WTC11 (cell line): ENCODE data around the gene PHOX2B. TPM values are rescaled to one million over a fixed set of nuclear protein-coding genes. Genes with fewer than 3 reads are reported as not detected.

Experiments used
- ATAC-seq: fragments of 200-7000 bp; cut with Tn5 transposase; 2 replicates; pipeline ENCODE4 v1.10.0; 2021; ENCODE audit warnings: mild to moderate bottlenecking, moderate library complexity
- CTCF ChIA-PET: fragments of 300-600 bp; sonication (Branson Sonifier 250); formaldehyde crosslinking; loops from one replicate; lab custom pipeline; 2021; ENCODE audit warnings: antibody characterized with exemption; lab: Charles Lee
- POLR2A ChIA-PET: fragments of 350-600 bp; sonication (Branson Sonifier 250); formaldehyde crosslinking; loops from one replicate; lab custom pipeline; 2021; ENCODE audit warnings: antibody characterized with exemption; lab: Charles Lee
- DNase-seq: peaks from one replicate; pipeline ENCODE4 v3.0.0; 2021; ENCODE audit warnings: low spot score
- H3K27ac Mint-ChIP-seq: 2 replicates; pipeline ENCODE4 v1.8.0; 2021; ENCODE audit warnings: mixed read lengths
- H3K27me3 Mint-ChIP-seq: 2 replicates; pipeline ENCODE4 v1.8.0; 2021; ENCODE audit warnings: low read depth, mild to moderate bottlenecking, moderate library complexity, mixed read lengths
- H3K36me3 Mint-ChIP-seq: 2 replicates; pipeline ENCODE4 v1.8.0; 2021; ENCODE audit warnings: mixed read lengths
- H3K4me1 Mint-ChIP-seq: 2 replicates; pipeline ENCODE4 v1.8.0; 2022; ENCODE audit warnings: mixed read lengths
- H3K4me3 Mint-ChIP-seq: 2 replicates; pipeline ENCODE4 v1.8.0; 2021; ENCODE audit warnings: mild to moderate bottlenecking, moderate library complexity, mixed read lengths
- H3K9me3 Mint-ChIP-seq: 2 replicates; pipeline ENCODE4 v1.8.0; 2021; ENCODE audit warnings: mixed read lengths
- AR ChIP-seq: fragments of 250-450 bp; sonication (Bioruptor Pico); IDR thresholded peaks from 2 replicates; pipeline ENCODE4 v1.9.0; 2021; ENCODE audit warnings: mild to moderate bottlenecking
- CBFB ChIP-seq: sonication (generic); formaldehyde crosslinking; IDR thresholded peaks from 2 replicates; pipeline ENCODE4 v1.8.1; 2022; ENCODE audit warnings: mild to moderate bottlenecking, low read depth, missing genetic modification reagents
- ERG ChIP-seq: fragments of 250-450 bp; sonication (Bioruptor Pico); IDR thresholded peaks from 2 replicates; pipeline ENCODE4 v1.8.0; 2021; ENCODE audit warnings: mild to moderate bottlenecking
- FOXK1 ChIP-seq: sonication (generic); formaldehyde crosslinking; IDR thresholded peaks from 2 replicates; pipeline ENCODE4 v1.8.0; 2022; ENCODE audit warnings: mild to moderate bottlenecking, moderate library complexity, missing genetic modification reagents
- GRHL2 ChIP-seq: fragments of 250-450 bp; sonication (Bioruptor Pico); IDR thresholded peaks from 2 replicates; pipeline ENCODE4 v1.8.0; 2022; ENCODE audit warnings: mild to moderate bottlenecking, moderate library complexity; ENCODE audit not compliant: insufficient replicate concordance, severe bottlenecking
- GTF2I ChIP-seq: fragments of 250-450 bp; sonication (Bioruptor Pico); conservative IDR thresholded peaks from 2 replicates; pipeline ENCODE4 v1.4.0; 2021; ENCODE audit warnings: mild to moderate bottlenecking
- HMGA2 ChIP-seq: fragments of 250-450 bp; sonication (Bioruptor Pico); IDR thresholded peaks from 2 replicates; pipeline ENCODE4 v1.4.0; 2021; ENCODE audit warnings: mild to moderate bottlenecking, moderate library complexity
- MYBL2 ChIP-seq: sonication (generic); formaldehyde crosslinking; IDR thresholded peaks from 2 replicates; pipeline ENCODE4 v1.8.1; 2023; ENCODE audit warnings: mild to moderate bottlenecking, moderate library complexity, missing genetic modification reagents
- NFE2L1 ChIP-seq: sonication (generic); formaldehyde crosslinking; IDR thresholded peaks from 2 replicates; pipeline ENCODE4 v1.8.1; 2023; ENCODE audit warnings: missing genetic modification reagents
- NR1H2 ChIP-seq: sonication (generic); formaldehyde crosslinking; IDR thresholded peaks from 2 replicates; pipeline ENCODE4 v1.9.0; 2021; ENCODE audit warnings: mild to moderate bottlenecking, moderate library complexity, missing genetic modification reagents
- NR2C2 ChIP-seq: sonication (generic); formaldehyde crosslinking; IDR thresholded peaks from 2 replicates; pipeline ENCODE4 v1.8.0; 2022; ENCODE audit warnings: mild to moderate bottlenecking, missing genetic modification reagents
- NR3C1 ChIP-seq: sonication (generic); formaldehyde crosslinking; conservative IDR thresholded peaks from 2 replicates; pipeline ENCODE4 v1.8.1; 2023; ENCODE audit warnings: low read depth, mild to moderate bottlenecking, missing genetic modification reagents
- OVOL2 ChIP-seq: fragments of 250-450 bp; sonication (Bioruptor Pico); IDR thresholded peaks from 2 replicates; pipeline ENCODE4 v1.9.0; 2021; ENCODE audit warnings: mild to moderate bottlenecking, borderline replicate concordance
- SMAD4 ChIP-seq: sonication (generic); formaldehyde crosslinking; IDR thresholded peaks from 2 replicates; pipeline ENCODE4 v1.8.0; 2022; ENCODE audit warnings: mild to moderate bottlenecking, missing genetic modification reagents
- SOX15 ChIP-seq: fragments of 250-450 bp; sonication (Bioruptor Pico); IDR thresholded peaks from 2 replicates; pipeline ENCODE4 v1.9.0; 2021; ENCODE audit warnings: mild to moderate bottlenecking
- ZBTB21 ChIP-seq: sonication (generic); formaldehyde crosslinking; IDR thresholded peaks from 2 replicates; pipeline ENCODE4 v1.8.1; 2023; ENCODE audit warnings: mild to moderate bottlenecking, missing genetic modification reagents, borderline replicate concordance
- total RNA-seq: library from RNA; stranded (reverse); gene quantifications from 3 replicates; pipeline ENCODE4 v1.2.3, GENCODE V29; 2021
- TF ChIP-seq, protein P1 (sequence below): fragments of 200-600 bp; IDR thresholded peaks from 2 replicates; pipeline ENCODE4 v1.8.0; 2022; ENCODE audit warnings: antibody characterized with exemption
- TF ChIP-seq, protein P2 (sequence below): fragments of 250-450 bp; sonication (Bioruptor Pico); IDR thresholded peaks from 2 replicates; pipeline ENCODE4 v1.9.0; 2021; ENCODE audit warnings: mild to moderate bottlenecking, borderline replicate concordance
- TF ChIP-seq, protein P3 (sequence below): sonication (generic); formaldehyde crosslinking; IDR thresholded peaks from 2 replicates; pipeline ENCODE4 v1.8.1; 2022; ENCODE audit warnings: missing genetic modification reagents, borderline replicate concordance
- TF ChIP-seq, protein P4 (sequence below): sonication (generic); formaldehyde crosslinking; IDR thresholded peaks from 2 replicates; pipeline ENCODE4 v1.8.1; 2022; ENCODE audit warnings: mild to moderate bottlenecking, missing genetic modification reagents, moderate library complexity, borderline replicate concordance

Gene PHOX2B
- total RNA-seq, 1 experiment from 2014 or later = not detected

DNA sequence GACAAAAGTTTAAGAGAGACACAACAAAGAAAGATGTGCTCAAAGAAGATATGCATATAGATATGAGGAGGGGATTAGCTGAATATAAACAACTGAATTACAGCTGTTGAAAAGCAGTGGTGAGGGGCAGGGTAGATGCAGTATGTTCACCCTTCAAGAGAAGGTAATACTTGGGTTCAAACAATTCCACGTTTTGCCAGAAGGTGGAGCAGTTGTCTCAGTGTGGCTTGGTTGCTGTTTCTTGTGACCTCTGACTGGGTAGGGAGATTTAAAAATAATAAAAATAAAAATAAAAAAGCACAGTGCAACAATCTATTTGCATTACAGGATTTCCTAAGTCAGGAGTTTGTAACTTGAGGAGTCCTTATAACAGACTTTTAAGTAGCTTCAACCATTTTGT is 23.3 kb downstream of the PHOX2B start:
- peaks cover 69% of the 10 kb centered on the region for H3K27me3 Mint-ChIP-seq
- no peaks in the 10 kb centered on the region for H3K4me1 Mint-ChIP-seq
- H3K4me3 Mint-ChIP-seq = no peak overlapping the region
- ChIA-PET POLR2A (no interaction called here), CTCF (interaction anchor here (0.8 to 1.2 kb wide), 2 partner anchors 8 to 71 kb away, joined by 3 to 4 read pairs; no protein-coding TSS in a partner anchor)
- H3K9me3 Mint-ChIP-seq = peaks cover 10% of the 10 kb centered on the region
- TF ChIP-seq SMAD4 (CRISPR knock-in tag) (no peak), NR2C2 (CRISPR knock-in tag) (no peak), NFE2L1 (CRISPR knock-in tag) (no peak)
- TF ChIP-seq, protein P1, sequence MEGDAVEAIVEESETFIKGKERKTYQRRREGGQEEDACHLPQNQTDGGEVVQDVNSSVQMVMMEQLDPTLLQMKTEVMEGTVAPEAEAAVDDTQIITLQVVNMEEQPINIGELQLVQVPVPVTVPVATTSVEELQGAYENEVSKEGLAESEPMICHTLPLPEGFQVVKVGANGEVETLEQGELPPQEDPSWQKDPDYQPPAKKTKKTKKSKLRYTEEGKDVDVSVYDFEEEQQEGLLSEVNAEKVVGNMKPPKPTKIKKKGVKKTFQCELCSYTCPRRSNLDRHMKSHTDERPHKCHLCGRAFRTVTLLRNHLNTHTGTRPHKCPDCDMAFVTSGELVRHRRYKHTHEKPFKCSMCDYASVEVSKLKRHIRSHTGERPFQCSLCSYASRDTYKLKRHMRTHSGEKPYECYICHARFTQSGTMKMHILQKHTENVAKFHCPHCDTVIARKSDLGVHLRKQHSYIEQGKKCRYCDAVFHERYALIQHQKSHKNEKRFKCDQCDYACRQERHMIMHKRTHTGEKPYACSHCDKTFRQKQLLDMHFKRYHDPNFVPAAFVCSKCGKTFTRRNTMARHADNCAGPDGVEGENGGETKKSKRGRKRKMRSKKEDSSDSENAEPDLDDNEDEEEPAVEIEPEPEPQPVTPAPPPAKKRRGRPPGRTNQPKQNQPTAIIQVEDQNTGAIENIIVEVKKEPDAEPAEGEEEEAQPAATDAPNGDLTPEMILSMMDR = peak; percentile 37
- TF ChIP-seq, protein P2, sequence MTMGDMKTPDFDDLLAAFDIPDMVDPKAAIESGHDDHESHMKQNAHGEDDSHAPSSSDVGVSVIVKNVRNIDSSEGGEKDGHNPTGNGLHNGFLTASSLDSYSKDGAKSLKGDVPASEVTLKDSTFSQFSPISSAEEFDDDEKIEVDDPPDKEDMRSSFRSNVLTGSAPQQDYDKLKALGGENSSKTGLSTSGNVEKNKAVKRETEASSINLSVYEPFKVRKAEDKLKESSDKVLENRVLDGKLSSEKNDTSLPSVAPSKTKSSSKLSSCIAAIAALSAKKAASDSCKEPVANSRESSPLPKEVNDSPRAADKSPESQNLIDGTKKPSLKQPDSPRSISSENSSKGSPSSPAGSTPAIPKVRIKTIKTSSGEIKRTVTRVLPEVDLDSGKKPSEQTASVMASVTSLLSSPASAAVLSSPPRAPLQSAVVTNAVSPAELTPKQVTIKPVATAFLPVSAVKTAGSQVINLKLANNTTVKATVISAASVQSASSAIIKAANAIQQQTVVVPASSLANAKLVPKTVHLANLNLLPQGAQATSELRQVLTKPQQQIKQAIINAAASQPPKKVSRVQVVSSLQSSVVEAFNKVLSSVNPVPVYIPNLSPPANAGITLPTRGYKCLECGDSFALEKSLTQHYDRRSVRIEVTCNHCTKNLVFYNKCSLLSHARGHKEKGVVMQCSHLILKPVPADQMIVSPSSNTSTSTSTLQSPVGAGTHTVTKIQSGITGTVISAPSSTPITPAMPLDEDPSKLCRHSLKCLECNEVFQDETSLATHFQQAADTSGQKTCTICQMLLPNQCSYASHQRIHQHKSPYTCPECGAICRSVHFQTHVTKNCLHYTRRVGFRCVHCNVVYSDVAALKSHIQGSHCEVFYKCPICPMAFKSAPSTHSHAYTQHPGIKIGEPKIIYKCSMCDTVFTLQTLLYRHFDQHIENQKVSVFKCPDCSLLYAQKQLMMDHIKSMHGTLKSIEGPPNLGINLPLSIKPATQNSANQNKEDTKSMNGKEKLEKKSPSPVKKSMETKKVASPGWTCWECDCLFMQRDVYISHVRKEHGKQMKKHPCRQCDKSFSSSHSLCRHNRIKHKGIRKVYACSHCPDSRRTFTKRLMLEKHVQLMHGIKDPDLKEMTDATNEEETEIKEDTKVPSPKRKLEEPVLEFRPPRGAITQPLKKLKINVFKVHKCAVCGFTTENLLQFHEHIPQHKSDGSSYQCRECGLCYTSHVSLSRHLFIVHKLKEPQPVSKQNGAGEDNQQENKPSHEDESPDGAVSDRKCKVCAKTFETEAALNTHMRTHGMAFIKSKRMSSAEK (CRISPR knock-in tag) = no peak
- ATAC-seq = 0 out of 2 replicates have a peak, but pooled peaks have one; percentile 18
- peaks cover 5% of the 10 kb centered on the region; the same call in 1 of the 2 replicates for H3K36me3 Mint-ChIP-seq
- no peak overlapping the region for H3K27ac Mint-ChIP-seq
- DNase-seq = peak; percentile 33

DNA sequence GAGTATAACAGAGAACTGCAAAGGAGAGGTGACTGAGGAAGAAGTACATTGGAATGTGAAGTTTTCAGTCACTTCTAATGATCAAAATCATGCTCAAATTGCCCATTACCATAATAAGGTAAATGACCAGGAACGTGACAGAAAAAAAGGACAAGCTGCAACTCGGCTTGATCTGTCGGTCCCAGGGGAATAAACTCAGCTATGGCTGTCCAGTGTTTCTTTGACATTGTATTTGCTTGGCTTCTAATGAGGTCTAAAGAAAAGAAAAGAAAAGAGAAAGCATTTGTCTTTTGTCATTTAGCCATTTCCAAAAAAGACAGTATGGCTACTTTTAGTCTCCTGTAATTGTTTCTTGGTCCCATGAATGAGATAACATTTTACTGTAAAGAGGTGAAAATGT is 25.2 kb downstream of the PHOX2B start:
- H3K36me3 Mint-ChIP-seq = peaks cover 5% of the 10 kb centered on the region; the same call in 1 of the 2 replicates
- ChIA-PET POLR2A (no interaction called here), CTCF (no interaction called here)
- ATAC-seq = no peak
- TF ChIP-seq FOXK1 (CRISPR knock-in tag) (no peak), NR1H2 (no peak), NR3C1 (no peak), MYBL2 (CRISPR knock-in tag) (no peak)
- TF ChIP-seq, protein P3, sequence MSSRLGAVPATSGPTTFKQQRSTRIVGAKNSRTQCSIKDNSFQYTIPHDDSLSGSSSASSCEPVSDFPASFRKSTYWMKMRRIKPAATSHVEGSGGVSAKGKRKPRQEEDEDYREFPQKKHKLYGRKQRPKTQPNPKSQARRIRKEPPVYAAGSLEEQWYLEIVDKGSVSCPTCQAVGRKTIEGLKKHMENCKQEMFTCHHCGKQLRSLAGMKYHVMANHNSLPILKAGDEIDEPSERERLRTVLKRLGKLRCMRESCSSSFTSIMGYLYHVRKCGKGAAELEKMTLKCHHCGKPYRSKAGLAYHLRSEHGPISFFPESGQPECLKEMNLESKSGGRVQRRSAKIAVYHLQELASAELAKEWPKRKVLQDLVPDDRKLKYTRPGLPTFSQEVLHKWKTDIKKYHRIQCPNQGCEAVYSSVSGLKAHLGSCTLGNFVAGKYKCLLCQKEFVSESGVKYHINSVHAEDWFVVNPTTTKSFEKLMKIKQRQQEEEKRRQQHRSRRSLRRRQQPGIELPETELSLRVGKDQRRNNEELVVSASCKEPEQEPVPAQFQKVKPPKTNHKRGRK (CRISPR knock-in tag) = no peak
- no peak overlapping the region for H3K27ac Mint-ChIP-seq
- H3K9me3 Mint-ChIP-seq = peaks cover 10% of the 10 kb centered on the region
- no peak overlapping the region for H3K4me3 Mint-ChIP-seq
- DNase-seq = no peak
- no peaks in the 10 kb centered on the region for H3K4me1 Mint-ChIP-seq
- H3K27me3 Mint-ChIP-seq = peaks cover 64% of the 10 kb centered on the region

- no peak overlapping the region for H3K4me3 Mint-ChIP-seq
- no peak for DNase-seq
- no peaks in the 10 kb centered on the region for H3K4me1 Mint-ChIP-seq
- H3K9me3 Mint-ChIP-seq = peaks cover 10% of the 10 kb centered on the region
- peaks cover 5% of the 10 kb centered on the region; the same call in 1 of the 2 replicates for H3K36me3 Mint-ChIP-seq
- POLR2A ChIA-PET = no interaction called here
- no peak overlapping the region for H3K27ac Mint-ChIP-seq
- no peak for ATAC-seq
- CTCF ChIA-PET = no interaction called here
- H3K27me3 Mint-ChIP-seq = peaks cover 53% of the 10 kb centered on the region
- TF ChIP-seq OVOL2 (CRISPR knock-in tag) (no peak), SOX15 (CRISPR knock-in tag) (no peak), NR3C1 (no peak), CBFB (no peak), GRHL2 (CRISPR knock-in tag) (no peak), HMGA2 (no peak), GTF2I (CRISPR knock-in tag) (no peak), AR (CRISPR knock-in tag) (no peak), ERG (CRISPR knock-in tag) (no peak), SMAD4 (CRISPR knock-in tag) (no peak), ZBTB21 (CRISPR knock-in tag) (no peak)
- TF ChIP-seq, protein P4, sequence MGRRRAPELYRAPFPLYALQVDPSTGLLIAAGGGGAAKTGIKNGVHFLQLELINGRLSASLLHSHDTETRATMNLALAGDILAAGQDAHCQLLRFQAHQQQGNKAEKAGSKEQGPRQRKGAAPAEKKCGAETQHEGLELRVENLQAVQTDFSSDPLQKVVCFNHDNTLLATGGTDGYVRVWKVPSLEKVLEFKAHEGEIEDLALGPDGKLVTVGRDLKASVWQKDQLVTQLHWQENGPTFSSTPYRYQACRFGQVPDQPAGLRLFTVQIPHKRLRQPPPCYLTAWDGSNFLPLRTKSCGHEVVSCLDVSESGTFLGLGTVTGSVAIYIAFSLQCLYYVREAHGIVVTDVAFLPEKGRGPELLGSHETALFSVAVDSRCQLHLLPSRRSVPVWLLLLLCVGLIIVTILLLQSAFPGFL (CRISPR knock-in tag) = no peak
Observed at GRCh38 chr4:41722181-41722580, 26.3 kb downstream of the PHOX2B start.
